Islet precursor cell (in vitro differentiated cells): ENCODE results near the gene MACROD1.

Experiments
- DNase-seq: peaks from one replicate; pipeline ENCODE4 v3.0.0-alpha.2; 2018

Gene MACROD1

GRCh38 chr11:64128255-64129006, 37.5 kb downstream of the MACROD1 start:
- DNase-seq = no peak

- no peak for DNase-seq
These were observed 38.4 kb downstream of the MACROD1 start for GRCh38 chr11:64127267-64128072.

- DNase-seq = no peak
These were observed 39.1 kb downstream of the MACROD1 start for GRCh38 chr11:64126796-64127195.

GRCh38 chr11:64126371-64126770, 39.5 kb downstream of the MACROD1 start:
- no peak for DNase-seq

- no peak for DNase-seq
These were observed 40.2 kb downstream of the MACROD1 start for GRCh38 chr11:64125676-64126075.

- peak; percentile 73 for DNase-seq
These were observed 41.8 kb downstream of the MACROD1 start for GRCh38 chr11:64124147-64124546.

- DNase-seq = no peak
These were observed 42.2 kb downstream of the MACROD1 start for GRCh38 chr11:64123679-64124078.

GRCh38 chr11:64122411-64123410, 43.2 kb downstream of the MACROD1 start:
- DNase-seq = no peak

GRCh38 chr11:64121663-64122410, 44.1 kb downstream of the MACROD1 start:
- no peak for DNase-seq

- no peak for DNase-seq
These were observed 44.9 kb downstream of the MACROD1 start for GRCh38 chr11:64120951-64121569.

GRCh38 chr11:64119700-64120099, 46.2 kb downstream of the MACROD1 start:
- no peak for DNase-seq

GRCh38 chr11:64118876-64119665, 46.8 kb downstream of the MACROD1 start:
- DNase-seq = no peak

GRCh38 chr11:64117763-64118459, 48.0 kb downstream of the MACROD1 start:
- no peak for DNase-seq

- DNase-seq = no peak
These were observed 50.1 kb downstream of the MACROD1 start for GRCh38 chr11:64115531-64116522.

- no peak for DNase-seq
These were observed 51.7 kb downstream of the MACROD1 start for GRCh38 chr11:64114231-64114630.

- no peak for DNase-seq
These were observed 52.5 kb downstream of the MACROD1 start for GRCh38 chr11:64113462-64113780.

GRCh38 chr11:64112771-64113461, 53.0 kb downstream of the MACROD1 start:
- DNase-seq = no peak
